Iris pigment epithelial cell (primary cell): Measurements from ENCODE around the gene ACTL10.
A peak's percentile ranks its signal among the peaks of the same experiment; 100 is the strongest.

Experiments
- DNase-seq: peaks from one replicate; pipeline ENCODE4 v3.0.0-alpha.2; 2011; ENCODE audit warnings: low read depth

The ACTL10 gene

DNA sequence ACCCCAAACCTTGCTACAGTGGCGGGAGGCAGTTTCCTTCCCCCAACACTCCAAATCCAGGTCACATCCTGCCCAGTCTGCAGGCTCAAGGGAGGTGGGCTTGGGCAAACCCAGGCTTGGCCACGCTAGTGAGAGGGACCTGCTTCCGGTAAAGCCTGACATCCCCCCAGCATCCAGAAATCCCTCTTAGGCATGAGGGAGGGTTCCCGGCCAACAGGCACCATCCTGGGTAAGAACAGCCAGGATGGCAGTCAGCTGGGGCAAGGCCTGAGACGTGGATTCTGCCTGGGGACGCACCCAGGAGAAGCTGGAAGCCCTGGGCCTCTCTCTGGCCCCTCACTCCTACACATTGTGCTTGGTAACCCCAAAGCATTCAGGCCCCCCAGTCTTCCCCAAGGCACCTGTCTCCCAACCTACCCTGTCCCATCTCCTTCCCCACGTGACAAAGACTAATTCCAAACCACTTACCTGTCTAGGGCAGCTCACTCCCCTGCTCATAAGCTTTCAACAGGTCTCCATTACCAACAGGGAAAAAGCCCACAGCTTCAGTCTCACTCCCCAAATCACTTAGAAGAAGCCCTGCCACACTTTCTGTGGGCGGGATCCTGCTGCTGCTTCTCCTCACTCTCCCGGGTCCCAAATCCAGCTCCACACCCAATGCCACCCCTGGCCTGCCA lies 2.5 kb upstream of the ACTL10 start:
- DNase-seq = no peak

DNA sequence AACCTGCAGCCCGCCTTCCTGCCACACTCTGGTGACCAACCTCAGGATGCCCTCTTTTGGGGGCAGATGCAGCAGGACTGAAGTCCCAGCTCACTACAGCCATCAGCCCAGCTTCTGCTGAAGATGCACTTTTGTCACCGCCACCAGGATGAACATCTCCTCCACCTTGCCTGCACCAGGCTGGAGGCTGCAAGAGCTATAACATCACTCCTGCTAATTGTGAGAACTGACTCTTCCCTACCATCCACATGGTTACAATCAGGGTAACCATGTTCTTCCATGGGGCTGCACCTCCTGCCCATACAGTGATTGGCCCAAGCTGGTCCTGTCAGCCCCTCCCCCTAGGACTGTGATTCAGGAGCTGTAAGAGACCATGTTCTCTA lies 2.0 kb upstream of the ACTL10 start:
- peak; percentile 20 for DNase-seq

GRCh38 chr20:33667245-33667675 lies 517 bp downstream of the ACTL10 start:
- DNase-seq = no peak

- DNase-seq = peak; percentile 77
Observed at GRCh38 chr20:33667676-33668465, 1.1 kb downstream of the ACTL10 start.

GRCh38 chr20:33668466-33669155 lies 1.9 kb downstream of the ACTL10 start:
- no peak for DNase-seq

DNA sequence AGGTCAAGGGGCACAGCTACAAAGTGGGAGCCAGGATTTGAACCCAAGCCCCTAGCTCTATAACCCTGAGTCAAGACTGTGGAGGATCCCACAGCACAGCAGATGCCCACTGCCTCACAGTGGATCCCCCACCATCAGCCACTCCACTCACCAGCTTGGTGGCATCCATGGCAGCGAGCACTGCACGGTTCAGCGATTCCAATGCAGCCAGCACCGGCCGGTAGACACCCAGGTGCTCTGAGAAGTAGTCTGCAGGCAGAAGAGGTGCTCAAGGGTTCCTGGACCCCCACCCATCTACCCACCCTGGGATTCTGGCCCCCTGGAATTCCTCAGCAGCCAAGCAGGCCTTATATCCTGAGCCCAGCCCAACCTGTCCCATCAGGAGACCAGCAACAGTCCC lies 2.5 kb downstream of the ACTL10 start:
- no peak for DNase-seq

DNA sequence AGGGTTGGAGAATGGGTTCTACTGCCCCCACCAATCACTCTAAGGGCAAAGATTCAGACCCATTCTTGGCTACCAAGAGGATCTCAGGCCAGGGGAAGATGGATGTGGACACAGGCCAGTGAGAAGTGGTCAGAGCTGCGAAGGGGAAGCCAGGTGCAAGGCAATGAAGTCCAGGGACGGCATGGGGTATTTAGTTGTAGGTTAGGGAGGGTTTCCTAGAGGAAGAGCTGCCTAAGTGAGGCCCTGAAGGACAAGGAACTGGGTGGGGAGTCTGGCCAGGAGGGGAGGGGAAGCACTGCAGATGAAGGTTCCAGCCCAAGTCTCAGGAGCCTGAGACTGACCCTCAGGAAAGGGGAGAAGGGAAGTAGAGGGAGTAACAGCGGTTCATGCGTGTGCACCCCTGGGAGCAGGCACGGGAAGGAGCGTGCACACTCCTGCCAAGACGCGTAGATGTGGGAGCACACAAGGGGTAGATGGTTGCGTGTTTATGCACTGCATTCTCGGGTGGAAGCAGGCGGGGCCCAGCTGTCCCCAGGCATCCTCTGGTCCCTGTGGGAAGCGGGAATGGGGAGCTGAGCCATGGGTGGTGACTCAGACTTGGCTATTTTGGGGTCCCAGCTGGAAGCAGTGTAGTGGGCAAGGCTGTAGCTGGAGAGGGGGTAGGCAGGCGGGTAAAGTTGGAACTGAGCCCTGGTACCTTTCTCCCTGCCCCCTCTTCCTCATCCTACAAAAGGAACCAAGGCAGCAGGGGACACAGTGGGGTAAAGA lies 3.3 kb downstream of the ACTL10 start:
- DNase-seq = no peak

DNA sequence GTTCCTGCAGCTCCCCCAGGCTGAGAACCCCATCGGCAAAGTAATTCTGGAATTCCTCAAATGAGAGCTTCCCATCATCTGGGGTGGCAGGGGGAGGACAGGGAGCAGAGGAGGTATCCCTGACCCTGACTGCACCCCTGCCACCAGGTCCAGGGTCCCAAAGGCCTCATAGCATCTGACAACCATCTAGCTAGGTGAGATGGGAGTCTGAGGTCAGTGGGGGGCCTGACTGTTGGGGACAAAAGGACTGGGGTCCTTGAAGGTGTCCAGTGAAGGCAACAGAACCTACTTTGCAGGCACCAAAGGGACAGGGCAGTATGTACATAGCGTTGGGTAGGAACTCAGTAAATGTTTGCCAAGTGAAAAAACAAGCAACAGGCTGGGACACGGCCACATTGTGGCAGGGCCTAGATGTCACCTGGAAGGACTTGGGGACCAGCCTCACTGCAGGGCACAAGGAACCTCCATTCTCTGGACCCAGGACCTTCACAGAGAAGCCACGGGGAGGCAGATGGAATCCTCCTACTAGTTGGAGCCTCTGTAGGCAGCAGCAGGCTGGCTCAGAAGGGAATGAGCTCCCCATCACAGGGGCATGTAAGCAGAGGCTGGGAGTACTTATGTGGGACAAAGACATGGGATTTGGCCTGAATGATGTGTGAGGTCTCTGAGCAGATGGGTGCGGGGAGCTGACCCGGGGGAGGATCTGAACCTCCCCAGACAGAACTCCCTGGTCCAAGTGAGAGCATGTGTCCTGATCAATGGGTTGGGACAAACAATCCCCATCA lies 4.2 kb downstream of the ACTL10 start:
- DNase-seq = no peak

- DNase-seq = no peak
Observed at GRCh38 chr20:33671573-33672288, 5.0 kb downstream of the ACTL10 start.

- DNase-seq = no peak
Observed at GRCh38 chr20:33672426-33673113, 5.8 kb downstream of the ACTL10 start.

GRCh38 chr20:33673114-33673409 lies 6.3 kb downstream of the ACTL10 start:
- no peak for DNase-seq

GRCh38 chr20:33673410-33674293 lies 6.9 kb downstream of the ACTL10 start:
- no peak for DNase-seq

- DNase-seq = peak; percentile 72
Observed at GRCh38 chr20:33674294-33675135, 7.8 kb downstream of the ACTL10 start, which contains the start of gene NECAB3. TSS of gene NECAB3 (minus strand) at chr20:33674428. CDS start at chr20:33674352, 76 bp downstream.

GRCh38 chr20:33675136-33675959 lies 8.6 kb downstream of the ACTL10 start:
- no peak for DNase-seq

DNA sequence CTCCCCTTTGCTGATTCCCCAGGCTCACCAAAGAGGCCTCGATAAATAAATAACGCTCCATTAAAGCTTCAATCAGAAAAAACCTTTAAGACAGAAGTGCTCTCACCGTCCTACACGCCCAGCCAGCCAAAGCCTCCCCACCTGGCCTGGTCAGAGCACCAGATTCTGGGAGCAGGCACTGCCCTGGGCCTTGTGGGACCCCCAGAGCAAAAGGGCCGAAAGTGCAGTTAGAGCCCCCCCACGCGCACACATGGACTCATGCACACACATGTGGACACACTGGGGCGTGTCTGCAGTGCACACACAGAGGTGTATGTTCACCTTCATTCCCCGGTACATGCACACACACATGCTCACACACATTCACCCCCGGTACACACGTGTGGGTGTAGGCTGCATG lies 9.4 kb downstream of the ACTL10 start:
- DNase-seq = no peak

DNA sequence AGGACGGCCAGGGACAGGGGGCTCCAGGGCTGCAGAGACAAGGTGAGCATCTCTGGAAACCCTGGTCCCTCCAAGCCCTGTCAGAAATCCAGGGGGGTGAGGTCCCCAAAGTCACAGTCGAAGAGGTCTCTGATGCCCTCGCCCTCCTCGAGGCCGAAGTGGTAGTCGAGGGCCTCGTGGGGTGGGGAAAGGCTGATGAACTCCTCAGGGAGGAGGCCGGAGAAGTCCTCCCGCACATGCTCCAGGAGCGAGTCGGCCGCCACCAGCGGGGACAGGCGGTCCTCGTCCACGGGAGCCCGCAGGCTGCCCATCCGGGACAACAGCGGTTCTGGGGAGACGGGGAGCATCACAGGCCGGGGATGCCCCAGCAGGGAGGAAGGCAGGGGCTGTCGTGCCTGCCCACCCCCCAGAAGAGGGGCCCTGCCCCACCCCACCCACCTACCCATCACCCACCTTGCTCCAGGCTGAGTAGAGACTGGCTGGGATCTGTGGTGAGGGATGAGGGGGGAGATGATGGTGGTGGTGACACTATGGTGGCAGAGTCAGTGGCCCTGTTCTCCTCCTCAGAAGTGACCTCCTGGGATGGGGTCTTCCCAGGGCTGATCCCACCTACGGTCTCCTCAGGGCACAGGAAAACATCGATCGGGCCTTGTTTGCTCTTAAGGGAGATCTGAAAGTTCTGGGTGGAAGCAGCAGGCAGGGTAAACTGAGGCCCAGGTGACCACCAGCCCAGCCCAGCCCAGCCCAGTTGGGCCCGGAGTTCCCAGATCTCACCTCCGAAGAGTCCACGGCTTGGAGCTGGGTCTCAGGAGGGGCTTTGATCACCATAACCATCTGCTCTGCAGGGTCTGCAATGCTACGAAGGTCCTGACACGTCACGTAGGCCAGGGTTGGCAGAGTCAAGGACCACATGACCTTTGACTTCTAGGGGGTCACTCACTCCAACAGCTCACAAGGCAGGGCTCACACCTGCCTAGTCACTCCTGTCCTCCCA lies 10.2 kb downstream of the ACTL10 start:
- DNase-seq = no peak
